ENCODE data around the gene FCAMR. TPM values are rescaled to one million over a fixed set of nuclear protein-coding genes. Genes with fewer than 3 reads are reported as not detected.
A peak's percentile ranks its signal among the peaks of the same experiment; 100 is the strongest.

The FCAMR gene
- total RNA-seq, 1 experiment from 2014 or later, result not detected

- Mint-ChIP-seq H3K4me1 (peaks cover 14% of the 10 kb centered on the region), H3K27me3 (ENCODE audit: low read depth) (peaks cover 5% of the 10 kb centered on the region), H3K9me3 (peaks cover 3% of the 10 kb centered on the region; the same call in 1 of the 2 replicates), H3K4me3 (no peak overlapping the region), H3K27ac (no peak overlapping the region), H3K36me3 (no peaks in the 10 kb centered on the region)
- ATAC-seq (no peak), DNase-seq (ENCODE audit: low spot score) (no peak)
- ChIA-PET POLR2A (no interaction called here), CTCF (interaction anchor here (1.2 to 2.2 kb wide), 3 partner anchors 18 to 72 kb away, joined by 3 to 7 read pairs (median 3); partner anchors contain the start of gene C1orf116)
- TF ChIP-seq RELA (CRISPR knock-in tag; IDR thresholded peaks at IDR 0.05; ENCODE audit: borderline replicate concordance), result no peak
- TF ChIP-seq, protein P1, sequence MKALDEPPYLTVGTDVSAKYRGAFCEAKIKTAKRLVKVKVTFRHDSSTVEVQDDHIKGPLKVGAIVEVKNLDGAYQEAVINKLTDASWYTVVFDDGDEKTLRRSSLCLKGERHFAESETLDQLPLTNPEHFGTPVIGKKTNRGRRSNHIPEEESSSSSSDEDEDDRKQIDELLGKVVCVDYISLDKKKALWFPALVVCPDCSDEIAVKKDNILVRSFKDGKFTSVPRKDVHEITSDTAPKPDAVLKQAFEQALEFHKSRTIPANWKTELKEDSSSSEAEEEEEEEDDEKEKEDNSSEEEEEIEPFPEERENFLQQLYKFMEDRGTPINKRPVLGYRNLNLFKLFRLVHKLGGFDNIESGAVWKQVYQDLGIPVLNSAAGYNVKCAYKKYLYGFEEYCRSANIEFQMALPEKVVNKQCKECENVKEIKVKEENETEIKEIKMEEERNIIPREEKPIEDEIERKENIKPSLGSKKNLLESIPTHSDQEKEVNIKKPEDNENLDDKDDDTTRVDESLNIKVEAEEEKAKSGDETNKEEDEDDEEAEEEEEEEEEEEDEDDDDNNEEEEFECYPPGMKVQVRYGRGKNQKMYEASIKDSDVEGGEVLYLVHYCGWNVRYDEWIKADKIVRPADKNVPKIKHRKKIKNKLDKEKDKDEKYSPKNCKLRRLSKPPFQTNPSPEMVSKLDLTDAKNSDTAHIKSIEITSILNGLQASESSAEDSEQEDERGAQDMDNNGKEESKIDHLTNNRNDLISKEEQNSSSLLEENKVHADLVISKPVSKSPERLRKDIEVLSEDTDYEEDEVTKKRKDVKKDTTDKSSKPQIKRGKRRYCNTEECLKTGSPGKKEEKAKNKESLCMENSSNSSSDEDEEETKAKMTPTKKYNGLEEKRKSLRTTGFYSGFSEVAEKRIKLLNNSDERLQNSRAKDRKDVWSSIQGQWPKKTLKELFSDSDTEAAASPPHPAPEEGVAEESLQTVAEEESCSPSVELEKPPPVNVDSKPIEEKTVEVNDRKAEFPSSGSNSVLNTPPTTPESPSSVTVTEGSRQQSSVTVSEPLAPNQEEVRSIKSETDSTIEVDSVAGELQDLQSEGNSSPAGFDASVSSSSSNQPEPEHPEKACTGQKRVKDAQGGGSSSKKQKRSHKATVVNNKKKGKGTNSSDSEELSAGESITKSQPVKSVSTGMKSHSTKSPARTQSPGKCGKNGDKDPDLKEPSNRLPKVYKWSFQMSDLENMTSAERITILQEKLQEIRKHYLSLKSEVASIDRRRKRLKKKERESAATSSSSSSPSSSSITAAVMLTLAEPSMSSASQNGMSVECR (CRISPR knock-in tag; IDR thresholded peaks at IDR 0.05; ENCODE audit: borderline replicate concordance), result no peak
- TF ChIP-seq, protein P2, sequence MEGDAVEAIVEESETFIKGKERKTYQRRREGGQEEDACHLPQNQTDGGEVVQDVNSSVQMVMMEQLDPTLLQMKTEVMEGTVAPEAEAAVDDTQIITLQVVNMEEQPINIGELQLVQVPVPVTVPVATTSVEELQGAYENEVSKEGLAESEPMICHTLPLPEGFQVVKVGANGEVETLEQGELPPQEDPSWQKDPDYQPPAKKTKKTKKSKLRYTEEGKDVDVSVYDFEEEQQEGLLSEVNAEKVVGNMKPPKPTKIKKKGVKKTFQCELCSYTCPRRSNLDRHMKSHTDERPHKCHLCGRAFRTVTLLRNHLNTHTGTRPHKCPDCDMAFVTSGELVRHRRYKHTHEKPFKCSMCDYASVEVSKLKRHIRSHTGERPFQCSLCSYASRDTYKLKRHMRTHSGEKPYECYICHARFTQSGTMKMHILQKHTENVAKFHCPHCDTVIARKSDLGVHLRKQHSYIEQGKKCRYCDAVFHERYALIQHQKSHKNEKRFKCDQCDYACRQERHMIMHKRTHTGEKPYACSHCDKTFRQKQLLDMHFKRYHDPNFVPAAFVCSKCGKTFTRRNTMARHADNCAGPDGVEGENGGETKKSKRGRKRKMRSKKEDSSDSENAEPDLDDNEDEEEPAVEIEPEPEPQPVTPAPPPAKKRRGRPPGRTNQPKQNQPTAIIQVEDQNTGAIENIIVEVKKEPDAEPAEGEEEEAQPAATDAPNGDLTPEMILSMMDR (IDR thresholded peaks at IDR 0.05), result no peak
Measured at GRCh38 chr1:207006914-207007313, 36.7 kb upstream of the FCAMR start.

DNA sequence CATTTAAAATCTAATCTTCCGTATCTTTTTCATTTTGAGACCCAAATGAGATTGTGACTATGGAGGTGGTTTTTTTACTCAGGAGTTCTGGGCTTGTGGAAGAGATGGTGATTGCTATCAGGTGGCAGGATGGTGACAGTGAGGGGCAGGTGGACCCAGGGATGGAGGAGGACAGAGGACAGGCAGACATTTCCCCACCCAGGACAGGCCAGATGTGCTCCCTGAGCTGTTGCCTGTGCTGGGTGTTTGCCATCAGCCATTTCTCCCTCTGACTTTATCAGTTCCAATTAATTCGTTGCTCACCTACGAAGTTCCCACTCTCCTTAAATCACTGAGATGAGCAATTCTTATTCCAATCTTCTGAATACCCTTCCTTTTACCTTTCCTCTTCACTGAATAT, 35.8 kb upstream of the FCAMR start:
- Mint-ChIP-seq H3K9me3 (peaks cover 3% of the 10 kb centered on the region; the same call in 1 of the 2 replicates), H3K27me3 (ENCODE audit: low read depth) (peaks cover 2% of the 10 kb centered on the region; the same call in 1 of the 2 replicates), H3K4me3 (no peak overlapping the region), H3K36me3 (no peaks in the 10 kb centered on the region), H3K4me1 (peaks cover 18% of the 10 kb centered on the region), H3K27ac (no peak overlapping the region)
- POLR2A ChIA-PET, result no interaction called here
- ATAC-seq, result no peak
- CTCF ChIA-PET, result interaction anchor here (1.0 to 2.2 kb wide), 4 partner anchors 19 to 71 kb away, joined by 3 to 7 read pairs (median 3); partner anchors contain the start of gene C1orf116
- no peak for TF ChIP-seq JAZF1 (CRISPR knock-in tag; IDR thresholded peaks at IDR 0.05)
- TF ChIP-seq ZNF416 (CRISPR knock-in tag; IDR thresholded peaks at IDR 0.05), result no peak
- no peak for TF ChIP-seq ELF4 (CRISPR knock-in tag; IDR thresholded peaks at IDR 0.05; ENCODE audit: low read depth)
- no peak for DNase-seq (ENCODE audit: low spot score)

- Mint-ChIP-seq H3K4me3 (no peak overlapping the region), H3K9me3 (peaks cover 3% of the 10 kb centered on the region; the same call in 1 of the 2 replicates), H3K4me1 (peaks cover 18% of the 10 kb centered on the region), H3K27me3 (ENCODE audit: low read depth) (peaks cover 2% of the 10 kb centered on the region; the same call in 1 of the 2 replicates), H3K27ac (no peak overlapping the region), H3K36me3 (no peaks in the 10 kb centered on the region)
- CTCF ChIA-PET, result interaction anchor here (0.7 to 2.2 kb wide), 9 partner anchors 17 to 93 kb away, joined by 3 to 8 read pairs (median 4); partner anchors contain the start of gene C1orf116
- POLR2A ChIA-PET, result no interaction called here
- DNase-seq (ENCODE audit: low spot score), result peak; percentile 78
- 0 out of 2 replicates have a peak, but pooled peaks have one; percentile 16 for TF ChIP-seq SP1 (CRISPR knock-in tag; conservative IDR thresholded peaks at IDR 0.05)
- no peak for TF ChIP-seq SMAD3 (CRISPR knock-in tag; IDR thresholded peaks at IDR 0.05; ENCODE audit: borderline replicate concordance)
- TF ChIP-seq, protein P2 (IDR thresholded peaks at IDR 0.05), result peak; percentile 72
- TF ChIP-seq JAZF1 (CRISPR knock-in tag; IDR thresholded peaks at IDR 0.05), result no peak
- peak; percentile 94 for ATAC-seq
Measured at GRCh38 chr1:207004931-207005830, 34.9 kb upstream of the FCAMR start.

Data from WTC11 (cell line).